ENCODE data around the gene PLA2G4E.

- TF ChIP-seq ZNF70 (CRISPR knock-in tag; IDR thresholded peaks at IDR 0.05), result no peak
- no peak for TF ChIP-seq TCF4 (CRISPR knock-in tag; IDR thresholded peaks at IDR 0.05; ENCODE audit: borderline replicate concordance)
- TF ChIP-seq CSRNP3 (CRISPR knock-in tag; IDR thresholded peaks at IDR 0.05), result no peak
- TF ChIP-seq ARNTL (CRISPR knock-in tag; IDR thresholded peaks at IDR 0.05; ENCODE audit: borderline replicate concordance, low read depth), result no peak
- no peak for TF ChIP-seq PATZ1 (CRISPR knock-in tag; IDR thresholded peaks at IDR 0.05; ENCODE audit: borderline replicate concordance)
- no peak for TF ChIP-seq RARB (CRISPR knock-in tag; IDR thresholded peaks at IDR 0.05)
- no peak for TF ChIP-seq BACH2 (CRISPR knock-in tag; IDR thresholded peaks at IDR 0.05; ENCODE audit: borderline replicate concordance)
- no peak for TF ChIP-seq GLIS3 (CRISPR knock-in tag; IDR thresholded peaks at IDR 0.05)
- no peak for TF ChIP-seq CREB5 (CRISPR knock-in tag; IDR thresholded peaks at IDR 0.05; ENCODE audit: low read depth)
- no peak for TF ChIP-seq TSHZ2 (CRISPR knock-in tag; IDR thresholded peaks at IDR 0.05)
- no peak for TF ChIP-seq ZFP30 (CRISPR knock-in tag; IDR thresholded peaks at IDR 0.05)
- no peak for TF ChIP-seq PPARA (CRISPR knock-in tag; IDR thresholded peaks at IDR 0.05; ENCODE audit: borderline replicate concordance)
Observed at GRCh38 chr15:41999290-42000285, 21.3 kb downstream of the PLA2G4E start.
